Kasumi-1 (cell line): ENCODE results near the gene EXOG.
"Not testable (repeated sequence)": the region's sequence is repeated elsewhere in the genome, so short reads cannot be mapped to it uniquely, and the experiment has no call there.

ENCODE experiments used
- DNase-seq, 2 experiments: peaks; one replicate each; lab custom pipeline; 2025; lab: John Stamatoyannopoulos, UW

Gene EXOG

DNA sequence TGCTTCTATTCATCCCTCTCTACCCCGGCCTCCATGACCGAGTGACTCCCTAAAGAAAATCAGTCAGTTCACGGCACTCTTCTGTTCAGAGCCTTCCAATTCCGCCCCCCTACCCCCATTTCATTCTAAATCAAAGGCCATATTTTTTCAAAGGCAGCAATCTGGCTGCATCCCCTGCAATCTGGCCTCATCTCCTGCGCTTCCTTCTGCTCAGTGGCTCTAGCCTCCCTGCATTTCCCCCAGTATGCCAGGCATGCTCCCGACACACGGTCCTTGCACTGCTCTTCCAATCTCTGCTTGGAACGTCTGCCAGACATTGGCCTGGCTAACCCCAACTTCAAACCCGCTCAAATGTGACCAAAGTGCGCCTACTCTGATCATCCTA, 67.7 kb downstream of the EXOG start:
- DNase-seq: no peak

DNA sequence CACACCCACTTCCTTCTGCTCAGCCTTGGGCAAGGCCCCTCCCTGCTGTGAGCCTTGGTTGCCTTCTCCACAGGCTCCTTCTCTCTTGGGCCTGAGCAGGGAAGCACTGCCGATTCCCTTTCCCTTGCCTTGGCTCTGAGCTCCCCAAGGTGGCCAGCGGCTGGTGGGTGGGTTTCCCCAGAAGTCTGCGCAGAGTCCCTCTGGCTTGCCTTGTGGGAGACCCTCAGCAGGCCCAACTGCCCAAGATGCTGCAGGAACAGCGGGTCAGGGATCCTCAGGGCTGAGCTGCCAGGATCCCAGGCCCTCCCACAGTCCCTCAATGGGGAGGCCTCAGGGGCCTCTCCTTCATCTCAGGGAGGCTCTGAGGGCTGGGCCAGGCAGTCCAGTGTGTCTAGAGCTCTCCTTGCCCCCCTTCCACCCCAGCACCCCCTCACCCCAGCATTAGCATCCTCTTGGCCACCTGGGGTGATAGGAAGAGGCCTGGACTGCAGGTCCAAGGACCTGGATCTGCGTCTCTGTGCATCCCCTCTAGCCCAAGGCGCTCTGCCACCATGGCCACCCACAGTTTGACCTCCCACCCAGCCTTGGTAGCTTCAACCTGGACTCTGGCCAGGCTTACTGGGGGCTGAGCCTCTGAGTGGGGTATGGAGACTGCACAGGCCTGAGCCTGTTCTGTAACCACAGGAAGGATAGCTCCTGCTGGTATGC, 68.6 kb downstream of the EXOG start:
- no peak for DNase-seq

DNA sequence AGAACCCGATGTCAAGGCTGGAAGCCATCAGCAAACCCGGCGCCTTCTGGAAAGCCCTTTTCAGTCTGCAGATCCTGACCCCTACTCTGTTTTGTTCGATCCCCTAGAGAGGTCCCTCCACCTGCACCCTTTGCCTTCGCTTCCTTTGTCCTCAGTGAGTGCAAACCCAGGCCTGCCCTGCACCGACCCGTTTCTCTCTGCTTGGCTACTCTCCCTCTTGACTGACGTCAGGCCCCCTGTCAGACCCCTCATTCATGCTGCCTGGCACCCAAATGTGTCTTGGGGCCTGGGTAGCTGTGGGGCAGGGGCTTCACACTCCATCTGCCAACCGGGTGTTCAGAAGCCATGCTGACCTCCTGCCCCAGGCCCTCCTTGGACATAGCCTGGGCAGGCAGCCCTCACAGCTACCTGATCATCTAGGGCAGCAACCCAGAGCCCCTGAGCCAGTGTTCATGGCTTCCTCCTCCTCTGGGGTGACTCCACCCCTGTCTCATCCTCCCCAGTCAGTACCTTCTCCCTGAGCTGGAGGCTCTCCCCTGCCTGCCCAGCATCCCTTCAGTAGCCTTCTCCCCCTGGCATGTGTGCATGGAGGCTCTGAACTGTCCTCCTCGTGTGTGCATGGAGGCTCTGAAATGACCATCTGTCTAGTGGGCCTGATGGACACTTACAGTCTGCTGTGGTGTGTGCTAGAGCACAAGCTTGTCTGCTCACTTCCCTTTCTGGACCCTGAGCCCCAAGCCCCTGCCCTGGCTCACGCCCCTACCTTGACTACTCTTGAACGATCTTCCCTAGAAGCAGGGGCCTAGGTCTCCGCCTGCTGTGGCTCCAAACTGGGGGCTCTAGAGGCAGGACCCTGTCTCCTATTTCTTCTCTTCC, 69.4 kb downstream of the EXOG start:
- DNase-seq: no peak

DNA sequence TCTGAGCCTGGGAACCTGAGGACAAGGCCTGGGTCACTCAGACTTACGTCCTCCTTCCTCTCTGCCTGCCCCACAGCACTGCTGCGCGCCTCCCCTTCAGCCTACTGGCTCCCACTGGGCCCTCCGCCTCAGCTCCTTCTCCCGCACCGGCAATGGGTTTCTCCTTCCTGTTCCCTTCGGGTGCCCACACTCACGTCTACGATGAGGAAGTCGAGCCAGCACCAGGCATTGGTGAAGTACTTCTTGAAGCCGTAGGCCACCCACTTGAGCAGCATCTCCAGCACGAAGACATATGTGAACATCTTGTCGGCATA, 70.0 kb downstream of the EXOG start:
- no peak for DNase-seq

DNA sequence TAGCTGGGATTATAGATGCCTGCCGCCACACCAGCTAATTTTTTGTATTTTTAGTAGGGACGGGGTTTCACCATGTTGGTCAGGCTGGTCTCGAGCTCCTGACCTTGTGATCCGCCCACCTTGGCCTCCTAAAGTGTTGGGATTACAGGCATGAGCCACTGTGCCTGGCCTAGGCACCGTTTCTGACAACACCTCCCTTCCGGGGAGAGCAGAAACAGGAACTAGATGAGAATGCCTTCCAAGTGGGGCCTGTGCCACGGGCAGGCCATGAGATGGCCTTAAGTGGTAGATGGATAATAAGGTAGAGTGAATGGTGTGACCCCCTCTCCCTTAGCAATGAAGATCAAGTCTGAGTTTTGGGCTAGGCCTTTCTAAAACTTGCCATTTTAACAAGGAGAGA, 70.7 kb downstream of the EXOG start:
- not testable (repeated sequence) for DNase-seq

DNA sequence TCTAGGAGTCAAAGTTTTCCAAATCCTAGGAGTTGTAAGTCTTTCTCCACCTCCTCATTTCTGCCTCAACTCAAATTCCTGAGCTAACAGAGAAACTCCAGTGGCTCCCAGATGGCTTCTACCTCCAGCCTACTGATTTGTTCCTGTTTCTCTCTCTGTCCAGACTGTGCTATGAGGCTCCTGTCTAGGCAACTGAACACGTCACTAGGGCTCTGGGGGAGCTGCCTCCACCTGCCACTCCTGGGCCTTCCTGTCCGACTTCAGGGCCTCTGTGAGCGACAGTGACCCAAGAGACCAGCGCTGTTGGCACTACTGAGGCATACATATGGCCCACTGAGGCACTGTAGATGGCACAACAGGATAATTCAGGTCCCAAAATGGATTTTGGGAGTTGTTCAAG, 71.4 kb downstream of the EXOG start:
- no peak for DNase-seq

DNA sequence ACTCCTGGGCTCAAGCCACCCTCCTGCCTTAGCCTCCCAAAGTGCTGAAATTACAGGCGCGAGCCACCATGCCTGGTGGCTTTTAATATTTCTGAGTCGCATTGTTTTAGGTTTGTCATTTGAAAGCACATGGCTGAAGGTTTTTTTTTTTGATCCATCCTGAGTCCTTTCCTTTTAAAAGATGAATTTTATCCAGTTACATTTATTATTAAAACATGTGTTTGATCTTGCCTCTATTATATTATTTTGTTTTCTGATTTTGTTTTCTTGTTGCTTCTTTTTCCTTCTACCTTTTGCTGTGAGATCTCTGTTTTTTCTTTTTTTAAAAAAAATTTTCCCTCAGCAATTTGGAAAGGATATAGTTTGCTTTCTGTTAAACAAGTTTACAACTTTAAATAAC, 77.0 kb downstream of the EXOG start:
- DNase-seq: no peak

DNA sequence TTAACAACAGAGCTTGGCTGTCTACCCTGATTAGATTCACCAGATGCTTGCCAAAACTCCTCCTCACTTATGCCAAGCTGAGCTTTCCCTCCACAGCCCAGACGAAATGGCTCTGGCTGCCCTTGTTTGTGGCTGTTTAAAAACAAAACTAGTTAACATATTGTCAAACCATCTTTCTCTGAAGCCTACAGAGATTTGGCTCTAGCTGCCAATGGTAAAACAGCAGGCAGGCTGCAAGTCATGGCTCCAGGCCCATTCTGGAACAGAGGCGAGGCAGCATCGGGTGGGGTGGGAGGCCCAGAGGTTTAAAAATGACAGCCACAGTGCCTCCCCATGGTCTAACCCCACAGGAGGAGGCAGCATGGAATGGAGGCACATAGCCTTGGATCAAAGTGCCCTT, 77.4 kb downstream of the EXOG start:
- DNase-seq: no peak

DNA sequence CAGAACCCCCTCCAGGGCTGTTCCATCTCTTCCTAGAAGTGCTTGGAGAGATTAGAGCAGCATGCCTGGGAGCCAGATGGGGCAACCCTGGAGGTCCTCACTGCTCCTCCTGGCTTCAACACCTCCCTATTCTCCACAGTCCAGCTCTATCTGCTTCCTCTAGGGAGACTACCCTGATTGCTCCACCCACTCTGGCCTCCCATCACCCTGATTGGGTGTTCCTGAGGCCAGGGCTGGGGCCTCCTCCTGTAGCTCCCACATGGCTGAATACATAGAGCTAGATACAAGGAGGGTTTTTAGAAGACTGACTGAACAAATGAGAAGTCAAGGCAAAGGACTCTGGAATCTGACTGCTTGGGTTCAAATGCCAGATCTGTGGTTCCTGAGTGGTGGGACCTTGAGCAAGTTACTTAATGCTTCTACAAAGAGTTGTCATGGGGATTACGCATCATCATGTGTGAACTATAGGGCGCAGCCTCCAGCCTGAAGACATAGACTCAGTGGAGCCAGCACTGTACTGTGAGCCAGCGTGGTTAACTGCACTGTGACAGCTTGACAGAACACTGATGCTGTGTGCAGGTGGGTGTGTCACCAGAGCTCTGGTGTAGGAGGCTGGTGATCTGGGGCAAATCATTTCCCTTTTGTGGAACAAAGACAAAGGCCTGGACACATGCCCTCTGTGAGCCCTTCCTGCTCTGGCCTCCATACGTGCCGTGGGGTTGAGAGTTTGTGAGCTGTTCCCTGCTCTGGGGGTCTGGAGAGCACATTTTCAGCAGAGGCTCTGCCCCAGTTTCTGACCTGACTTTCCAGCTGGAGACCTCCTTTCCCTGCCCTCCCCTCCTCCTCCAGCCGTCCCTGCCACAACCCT, 78.5 kb downstream of the EXOG start:
- DNase-seq: no peak

DNA sequence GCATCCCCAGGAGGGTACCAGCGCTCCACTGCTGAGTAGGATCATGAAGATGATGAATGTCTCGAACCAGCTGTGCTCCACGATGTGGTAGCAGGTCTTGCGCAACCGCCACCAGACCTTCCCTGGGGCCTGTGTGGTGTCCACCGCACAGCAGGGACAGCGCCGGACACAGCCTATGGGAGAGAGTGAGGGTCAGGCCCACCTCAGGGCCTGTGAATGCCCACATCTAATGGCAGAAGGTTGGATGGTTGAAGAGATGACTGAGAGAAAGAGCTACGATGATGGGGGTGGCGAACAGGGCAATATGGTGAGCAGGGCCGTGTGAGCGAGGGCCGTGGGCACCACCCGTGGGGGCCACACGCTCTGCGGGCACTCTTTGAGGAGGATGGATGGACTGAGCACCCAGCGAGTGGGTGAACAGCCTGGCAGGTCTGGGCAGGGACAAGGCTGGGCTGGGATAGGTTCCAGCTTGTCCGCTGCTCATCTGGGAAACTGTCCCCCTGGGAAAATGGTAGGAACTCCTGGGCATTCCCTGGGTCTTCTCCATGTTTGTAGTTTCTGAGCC, 79.2 kb downstream of the EXOG start:
- DNase-seq: no peak
